ENCODE measurements around the gene GFPT1. TPM values are rescaled to one million over a fixed set of nuclear protein-coding genes. Genes with fewer than 3 reads are reported as not detected.

The GFPT1 gene
- polyA plus RNA-seq, 4 donors = 31.8 to 38.1 (median 34.7) TPM

DNA sequence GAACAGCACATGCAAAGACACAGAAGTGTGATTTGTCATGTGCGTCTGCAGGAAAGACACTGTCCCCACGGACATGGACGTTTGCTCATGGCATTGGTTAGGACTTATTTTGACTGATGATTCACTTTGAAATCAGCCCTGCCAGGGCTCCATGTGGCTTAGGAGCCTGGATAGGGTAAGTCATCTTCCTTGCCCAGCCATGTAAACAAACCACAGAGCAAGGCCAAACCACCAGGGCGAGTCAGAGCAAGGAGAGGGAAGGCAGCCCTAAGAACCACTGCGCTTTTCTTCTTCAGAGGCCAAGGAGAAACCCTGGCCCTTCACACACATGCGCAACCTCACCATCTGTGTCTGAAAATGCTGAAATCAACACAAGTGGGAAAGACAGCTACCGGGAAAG, 88.8 kb downstream of the GFPT1 start:
- DNase-seq (ENCODE audit: low read depth in 4 of 4, low spot score in 2 of 4) = no peak

DNA sequence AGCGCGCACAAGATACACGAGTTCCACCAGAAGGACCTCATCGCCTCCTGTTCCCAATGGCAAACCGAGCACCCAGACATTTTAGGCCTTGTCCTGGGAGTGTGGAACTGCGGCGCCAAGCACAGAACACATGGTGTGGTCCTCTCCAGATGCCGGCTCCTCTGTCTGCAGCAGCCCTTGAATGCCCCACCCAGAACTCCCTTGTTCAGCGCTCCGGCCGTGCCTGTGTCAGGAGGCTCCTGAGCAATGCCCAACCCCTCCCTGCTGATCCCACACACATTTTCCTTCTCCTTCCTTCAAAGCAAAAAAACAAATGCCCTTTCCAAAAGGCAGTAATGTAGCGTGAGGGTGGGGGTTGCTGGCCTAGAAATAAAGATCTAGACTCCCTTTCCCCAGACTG, 89.8 kb downstream of the GFPT1 start:
- no peak for DNase-seq (ENCODE audit: low read depth in 4 of 4, low spot score in 2 of 4)

DNA sequence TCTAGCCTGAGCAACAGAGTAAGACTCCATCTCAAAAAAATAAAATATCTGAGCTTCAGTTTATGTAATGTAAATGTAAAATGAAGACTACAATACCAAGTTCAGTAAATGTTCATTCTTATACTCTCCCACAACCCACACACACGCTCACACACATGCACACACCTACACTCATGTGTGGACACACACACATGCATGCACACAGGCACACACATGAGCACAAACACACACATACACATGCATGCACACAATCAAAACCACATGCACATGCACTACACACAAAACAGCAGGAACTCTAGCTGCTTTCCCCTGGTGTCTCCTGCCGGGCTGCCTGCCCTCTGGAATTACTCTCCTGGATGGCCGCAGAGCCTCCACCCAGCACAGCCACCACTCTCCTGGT, 90.6 kb downstream of the GFPT1 start:
- no peak for DNase-seq (ENCODE audit: low read depth in 4 of 4, low spot score in 2 of 4)

DNA sequence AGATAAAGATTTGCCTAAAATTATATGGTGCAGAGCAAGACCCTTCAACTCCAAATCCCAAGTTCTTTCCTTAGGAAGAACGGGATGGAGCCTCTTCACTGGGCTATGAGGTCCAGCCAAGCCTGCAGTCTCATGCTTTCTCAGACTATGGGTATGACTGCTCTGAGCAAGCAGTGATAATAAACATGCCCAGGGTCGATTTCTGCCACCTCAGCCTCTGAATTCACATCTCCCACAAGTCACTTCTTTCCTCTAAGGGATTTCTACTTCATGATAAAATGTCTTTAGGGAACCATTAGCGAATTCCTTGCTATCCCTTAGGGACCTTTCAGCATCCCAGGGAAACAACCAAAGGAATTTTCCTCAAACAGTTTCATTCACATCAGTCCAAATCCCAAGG, 94.8 kb downstream of the GFPT1 start:
- DNase-seq (ENCODE audit: low read depth in 4 of 4, low spot score in 2 of 4) = no peak

DNA sequence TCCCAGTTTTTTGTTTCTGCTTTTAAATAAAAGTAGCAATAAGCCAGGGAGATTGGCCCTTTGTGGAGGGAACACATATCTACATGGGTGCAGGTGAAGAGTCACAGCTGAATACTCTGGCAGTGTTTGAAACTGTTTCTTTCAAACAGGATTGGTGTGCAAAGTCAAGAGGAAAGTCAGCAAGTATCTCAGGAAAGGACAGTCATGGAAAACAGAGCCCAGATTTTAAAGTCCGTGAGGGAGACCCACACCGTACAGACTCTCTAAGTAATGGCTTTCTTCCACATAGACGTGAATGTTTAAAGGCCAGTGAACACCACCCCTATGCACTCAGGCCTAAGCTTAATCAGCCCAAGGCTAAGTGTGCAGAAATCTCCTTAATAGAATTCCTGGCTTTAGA, 95.3 kb downstream of the GFPT1 start:
- no peak for DNase-seq (ENCODE audit: low read depth in 4 of 4, low spot score in 2 of 4)

DNA sequence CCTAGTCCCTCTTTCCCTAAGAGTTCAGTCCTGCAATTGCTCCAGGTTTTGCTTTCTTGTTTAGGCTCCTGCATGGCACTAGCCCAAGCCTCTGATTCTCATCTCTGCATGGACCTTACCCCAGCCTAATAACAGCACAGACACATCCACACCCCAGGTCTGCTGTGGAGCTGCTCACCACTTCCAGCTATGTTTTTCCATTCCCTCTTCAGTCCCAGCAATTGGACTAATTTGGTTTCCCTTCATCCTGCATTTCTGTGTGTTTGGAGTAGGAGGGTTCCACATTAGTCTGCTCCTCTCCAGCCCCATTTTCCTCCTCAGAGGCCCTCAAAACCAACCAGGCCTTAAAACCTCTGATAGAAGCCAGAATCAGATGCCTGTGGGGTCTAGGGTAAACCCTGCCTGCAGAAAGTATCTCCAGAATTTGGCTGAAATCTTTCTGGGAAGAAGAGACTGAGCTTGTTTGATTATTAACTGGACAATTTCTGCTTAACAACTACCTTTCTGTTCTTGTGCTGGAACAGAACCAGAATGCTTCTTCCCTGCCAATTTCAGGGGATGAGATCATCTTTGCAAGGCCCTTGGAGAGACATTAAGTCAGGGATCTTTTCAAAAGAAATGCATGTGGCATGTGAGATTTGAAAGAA, 95.9 kb downstream of the GFPT1 start:
- DNase-seq (ENCODE audit: low read depth in 4 of 4, low spot score in 2 of 4) = no peak

DNA sequence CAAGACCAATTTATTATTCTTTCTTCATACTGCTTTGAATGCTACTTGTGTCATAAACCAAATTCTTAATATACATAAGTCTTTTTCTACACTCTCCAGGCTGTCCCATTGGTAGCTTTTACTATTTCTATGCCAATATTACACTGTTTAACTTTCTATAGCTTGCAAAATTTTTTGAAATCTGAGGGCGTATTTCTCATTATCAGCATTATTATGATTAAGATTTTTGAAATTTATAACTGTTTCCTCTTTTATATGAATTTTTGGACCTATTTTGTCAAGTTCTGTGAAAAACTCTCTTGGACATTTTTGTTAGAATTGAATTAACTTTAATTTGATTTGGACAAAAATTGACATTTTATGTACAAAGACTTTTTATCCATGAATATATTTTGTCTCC, 98.6 kb downstream of the GFPT1 start:
- no peak for DNase-seq (ENCODE audit: low read depth in 4 of 4, low spot score in 2 of 4)

DNA sequence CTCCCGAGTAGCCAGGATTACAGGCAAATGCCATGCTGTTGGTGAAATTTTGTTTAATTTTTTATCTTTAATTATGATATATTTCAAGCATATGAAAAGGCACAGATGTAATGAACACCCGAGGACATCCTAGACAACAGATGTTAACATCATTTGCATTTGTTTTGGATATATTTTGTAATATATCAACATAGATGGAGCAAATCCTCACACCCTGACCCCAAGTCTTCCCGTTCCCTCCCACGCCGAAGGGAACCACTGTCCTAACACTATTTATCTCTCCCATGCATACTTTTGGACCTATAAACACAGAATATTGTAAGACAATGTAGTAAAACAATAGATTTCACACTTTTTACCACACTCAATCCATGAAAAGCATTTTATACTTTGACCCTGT, 99.5 kb downstream of the GFPT1 start:
- no peak for DNase-seq (ENCODE audit: low read depth in 4 of 4, low spot score in 2 of 4)

DNA sequence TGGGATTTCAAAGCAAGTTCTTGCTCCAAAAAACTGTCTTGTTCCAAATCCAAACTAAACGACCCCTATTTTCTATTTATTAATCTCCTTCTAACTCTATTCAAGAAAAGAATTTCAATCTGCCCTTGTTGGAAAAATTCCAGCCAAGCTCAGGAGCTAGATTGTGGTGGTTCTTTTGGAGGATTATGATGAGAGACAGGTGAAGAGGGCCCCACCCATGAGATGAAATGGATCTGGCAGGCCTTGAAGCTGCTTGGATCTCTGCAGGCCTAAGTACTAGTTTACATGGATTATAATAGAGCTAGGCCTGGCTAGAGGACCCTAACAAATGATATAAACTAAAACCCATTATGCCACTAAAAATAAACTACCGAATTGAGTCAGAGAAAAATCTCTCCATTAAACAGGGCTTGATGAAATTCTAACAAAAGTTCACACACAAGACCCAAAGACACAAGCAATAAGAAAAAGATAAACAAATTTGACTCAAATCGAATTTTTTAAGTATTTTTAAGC, 101.6 kb downstream of the GFPT1 start:
- DNase-seq (ENCODE audit: low read depth in 4 of 4, low spot score in 2 of 4) = no peak

DNA sequence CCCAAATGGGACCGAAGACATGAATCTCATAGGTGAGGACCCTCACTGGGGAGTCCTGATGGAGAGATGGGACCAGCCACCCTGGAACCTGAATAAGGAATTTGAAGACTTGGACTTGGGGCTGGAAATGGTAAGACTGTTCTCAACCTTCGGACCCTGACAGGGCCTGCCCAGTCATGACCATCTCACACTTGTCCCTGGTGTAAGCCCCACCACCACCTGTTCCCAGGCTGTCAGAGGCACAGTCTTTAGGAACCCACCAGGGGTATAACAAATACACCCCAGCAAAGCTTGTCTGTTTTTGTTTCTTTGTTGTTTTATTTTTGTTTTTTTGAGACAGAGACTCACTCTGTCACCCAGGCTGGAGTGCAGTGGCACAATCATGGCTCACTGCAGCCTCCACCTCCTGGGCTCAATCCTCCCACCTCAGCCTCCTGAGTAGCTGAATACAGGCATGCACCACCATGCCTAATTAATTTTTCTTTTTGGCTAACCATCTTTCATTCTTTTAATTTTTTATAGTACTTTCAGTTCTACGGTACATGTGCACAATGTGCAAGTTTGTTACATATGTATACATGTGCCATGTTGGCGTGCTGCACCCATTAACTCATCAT, 106.1 kb downstream of the GFPT1 start:
- DNase-seq (ENCODE audit: low read depth in 4 of 4, low spot score in 2 of 4) = no peak

DNA sequence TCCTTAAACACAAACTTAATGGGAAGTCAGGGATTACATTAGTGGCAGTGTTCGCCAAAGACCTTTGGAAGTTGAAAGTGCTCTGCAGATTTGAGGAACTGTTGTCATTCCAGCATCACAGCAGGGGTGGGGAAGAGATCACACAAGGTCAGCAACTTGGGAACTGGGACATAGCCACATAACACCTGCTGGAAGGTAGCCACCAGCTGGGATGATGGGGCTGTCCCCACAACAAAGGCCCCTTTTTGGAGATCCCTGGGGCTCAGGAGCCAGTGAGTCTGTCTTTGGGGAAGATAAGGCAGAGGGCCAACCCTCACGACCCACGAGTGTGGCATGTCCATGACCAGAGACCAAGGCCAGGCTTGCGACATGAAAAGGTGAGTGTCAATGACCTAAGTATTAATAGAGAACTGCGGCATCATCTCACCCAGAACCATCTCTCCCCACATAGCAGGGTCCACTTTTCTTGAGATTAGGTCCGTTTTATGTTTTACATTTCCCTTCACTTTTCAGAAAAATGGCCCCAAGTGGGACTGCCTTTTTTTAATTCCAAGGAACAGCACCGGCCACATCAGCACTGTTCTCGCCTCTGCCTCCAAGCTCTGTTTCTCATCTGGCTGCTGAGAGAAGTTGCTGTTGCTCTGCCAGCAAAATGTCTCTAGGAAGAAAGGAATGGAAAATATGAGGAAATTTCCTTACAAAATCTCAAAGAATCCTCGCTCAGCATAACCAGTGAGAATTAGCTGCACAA, 106.9 kb downstream of the GFPT1 start:
- DNase-seq (ENCODE audit: low read depth in 4 of 4, low spot score in 2 of 4) = no peak

DNA sequence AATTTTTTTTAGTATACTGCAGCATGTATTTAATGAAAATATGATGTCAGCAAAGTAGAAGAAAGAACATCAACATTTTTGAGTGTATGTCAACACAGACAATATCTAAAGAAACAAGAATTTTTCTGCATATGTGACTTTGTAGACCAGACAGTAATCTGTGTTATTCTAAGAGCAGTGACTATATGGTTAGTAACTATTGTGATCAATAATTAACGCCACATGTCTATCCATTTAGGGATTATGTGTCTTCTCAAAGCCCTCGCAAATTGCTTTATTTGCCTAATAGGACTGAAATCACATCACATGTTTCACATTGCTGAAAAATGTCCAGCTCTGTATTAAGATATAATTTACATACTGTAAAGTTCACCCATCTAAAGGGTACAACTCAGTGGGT, 107.8 kb downstream of the GFPT1 start:
- no peak for DNase-seq (ENCODE audit: low read depth in 4 of 4, low spot score in 2 of 4)

DNA sequence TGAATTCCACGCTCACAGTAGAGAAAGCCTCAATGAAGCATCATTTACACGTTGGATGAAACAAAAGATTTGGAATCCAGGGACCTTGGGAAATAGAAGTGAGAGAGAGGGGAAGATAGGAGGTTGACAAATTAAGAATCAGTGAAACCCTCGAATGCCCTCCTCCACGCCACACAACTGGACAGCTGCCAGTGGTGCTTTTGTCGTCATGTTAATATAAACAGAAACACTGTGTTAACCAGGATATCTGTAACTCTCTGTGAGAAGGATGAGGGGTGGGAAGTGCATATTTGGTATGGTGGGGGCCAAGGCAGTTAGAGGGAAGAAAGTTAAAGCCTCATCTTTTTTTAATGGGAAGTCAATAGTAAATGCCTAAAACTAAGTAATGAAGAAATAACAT, 108.7 kb downstream of the GFPT1 start:
- no peak for DNase-seq (ENCODE audit: low read depth in 4 of 4, low spot score in 2 of 4)

DNA sequence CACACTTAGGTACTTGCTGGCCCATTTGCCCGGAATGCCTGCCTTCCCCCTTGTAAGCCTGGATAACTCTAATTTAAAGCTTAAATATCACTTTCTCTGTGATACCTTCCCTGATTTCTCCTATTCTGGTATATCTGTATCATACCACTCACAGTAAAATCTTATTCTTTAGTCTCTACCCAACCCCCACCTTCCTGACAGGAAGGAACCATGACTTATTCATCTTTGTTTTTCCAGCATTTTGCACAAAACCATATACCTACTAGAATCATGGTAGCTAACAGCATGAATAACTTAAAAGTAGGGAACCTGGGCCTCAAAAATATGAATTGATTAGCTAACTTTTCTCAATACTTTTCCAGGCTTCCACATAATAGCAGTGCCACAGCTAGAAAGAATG, 111.5 kb downstream of the GFPT1 start:
- DNase-seq (ENCODE audit: low read depth in 4 of 4, low spot score in 2 of 4) = no peak

DNA sequence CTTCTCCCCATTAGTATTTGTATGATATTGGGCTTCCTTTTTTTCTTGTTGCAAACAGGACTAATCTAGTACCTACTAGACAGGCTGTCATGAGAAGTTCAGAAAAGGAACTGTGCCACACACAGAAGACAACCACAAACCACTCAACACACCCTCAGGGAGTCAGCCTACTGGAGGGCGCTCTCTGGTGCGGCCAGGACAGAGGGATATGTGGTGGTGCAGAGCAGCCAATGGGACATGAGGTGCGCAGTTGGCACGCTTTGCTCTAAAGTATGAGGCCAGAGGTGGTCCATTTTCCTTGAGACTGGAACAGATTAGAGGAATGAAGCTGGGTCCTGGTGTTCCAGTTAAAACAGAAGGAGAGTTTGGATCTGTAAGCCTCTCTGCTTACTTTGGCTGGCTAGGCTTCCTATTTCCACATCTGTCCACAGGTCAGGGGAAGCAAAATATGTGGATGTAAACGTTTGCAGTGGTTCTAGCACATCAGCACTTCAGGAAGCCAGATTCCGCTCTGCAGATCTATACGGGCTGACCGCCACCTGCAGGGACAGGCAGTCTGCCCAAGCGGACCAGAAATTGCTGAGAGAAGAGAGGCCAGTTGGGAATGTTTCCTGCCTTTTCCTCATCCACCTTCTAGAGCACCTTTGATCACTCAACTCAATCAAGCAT, 114.1 kb downstream of the GFPT1 start:
- no peak for DNase-seq (ENCODE audit: low read depth in 4 of 4, low spot score in 2 of 4)

DNA sequence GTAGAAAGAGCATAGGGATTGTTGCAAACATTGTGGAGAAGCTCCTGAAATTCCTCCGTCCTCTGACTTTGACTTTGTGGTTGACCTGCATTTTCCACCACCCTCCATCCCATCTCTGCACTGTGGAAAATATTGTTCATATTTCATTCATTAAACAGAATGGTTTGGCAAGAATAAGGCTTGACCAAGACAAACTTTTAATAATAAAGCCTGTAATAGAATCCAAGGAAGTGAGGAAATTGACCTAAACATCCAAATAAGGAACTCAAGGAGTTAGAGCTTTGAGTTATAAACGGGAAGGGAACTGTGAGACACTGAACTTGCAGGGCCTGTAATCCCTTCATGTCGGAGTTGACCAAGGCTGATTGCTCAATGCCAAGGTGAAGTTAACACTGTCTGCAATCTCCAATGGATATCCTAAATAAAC, 115.2 kb downstream of the GFPT1 start:
- DNase-seq (ENCODE audit: low read depth in 4 of 4, low spot score in 2 of 4) = no peak

Other genes with a start within 250 kb of the GFPT1 start
- 10 to 100 TPM; 52.5 to 79.7 (median 60.3) TPM for gene NFU1, start 50.2 kb upstream of the GFPT1 start, polyA plus RNA-seq (ENCODE audit: insufficient read length in 4 of 4)

All from left renal cortex interstitium (tissue), 4 donors.